Measurements from ENCODE around the gene OR4X2.

DNA sequence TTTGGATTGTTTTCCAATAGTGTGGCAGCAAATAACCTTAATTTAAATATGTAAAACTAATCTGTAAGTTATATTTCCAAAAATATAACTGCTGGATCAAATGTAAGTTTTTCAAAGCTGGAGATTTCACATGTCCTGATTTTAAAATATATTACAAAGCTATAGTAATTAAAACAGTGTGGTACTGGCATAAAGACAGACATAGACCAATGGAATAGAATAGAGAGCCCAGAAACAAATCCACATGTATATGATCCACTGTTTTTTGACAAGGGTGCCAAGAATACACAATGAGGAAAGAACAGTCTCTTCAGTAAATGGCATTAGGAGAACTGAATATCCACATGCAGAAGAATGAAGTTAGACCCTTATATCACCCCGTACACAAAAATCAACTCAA, 4.0 kb downstream of the OR4X2 start:
- TF ChIP-seq, protein P1, sequence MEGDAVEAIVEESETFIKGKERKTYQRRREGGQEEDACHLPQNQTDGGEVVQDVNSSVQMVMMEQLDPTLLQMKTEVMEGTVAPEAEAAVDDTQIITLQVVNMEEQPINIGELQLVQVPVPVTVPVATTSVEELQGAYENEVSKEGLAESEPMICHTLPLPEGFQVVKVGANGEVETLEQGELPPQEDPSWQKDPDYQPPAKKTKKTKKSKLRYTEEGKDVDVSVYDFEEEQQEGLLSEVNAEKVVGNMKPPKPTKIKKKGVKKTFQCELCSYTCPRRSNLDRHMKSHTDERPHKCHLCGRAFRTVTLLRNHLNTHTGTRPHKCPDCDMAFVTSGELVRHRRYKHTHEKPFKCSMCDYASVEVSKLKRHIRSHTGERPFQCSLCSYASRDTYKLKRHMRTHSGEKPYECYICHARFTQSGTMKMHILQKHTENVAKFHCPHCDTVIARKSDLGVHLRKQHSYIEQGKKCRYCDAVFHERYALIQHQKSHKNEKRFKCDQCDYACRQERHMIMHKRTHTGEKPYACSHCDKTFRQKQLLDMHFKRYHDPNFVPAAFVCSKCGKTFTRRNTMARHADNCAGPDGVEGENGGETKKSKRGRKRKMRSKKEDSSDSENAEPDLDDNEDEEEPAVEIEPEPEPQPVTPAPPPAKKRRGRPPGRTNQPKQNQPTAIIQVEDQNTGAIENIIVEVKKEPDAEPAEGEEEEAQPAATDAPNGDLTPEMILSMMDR (IDR thresholded peaks at IDR 0.05; ENCODE audit: low read depth, low read length, poor library complexity, severe bottlenecking), result no peak
- no peak for TF ChIP-seq EZH2phosphoT487 (IDR thresholded peaks at IDR 0.05; ENCODE audit: borderline replicate concordance, low read length)
